ENCODE results near the gene CRLF2. TPM values are rescaled to one million over a fixed set of nuclear protein-coding genes. Genes with fewer than 3 reads are reported as not detected.
"Not testable (repeated sequence)": the region's sequence is repeated elsewhere in the genome, so short reads cannot be mapped to it uniquely, and the experiment has no call there.

Gene CRLF2
- total and polyA plus RNA-seq, 2 experiments from 2014 or later = not detected

DNA sequence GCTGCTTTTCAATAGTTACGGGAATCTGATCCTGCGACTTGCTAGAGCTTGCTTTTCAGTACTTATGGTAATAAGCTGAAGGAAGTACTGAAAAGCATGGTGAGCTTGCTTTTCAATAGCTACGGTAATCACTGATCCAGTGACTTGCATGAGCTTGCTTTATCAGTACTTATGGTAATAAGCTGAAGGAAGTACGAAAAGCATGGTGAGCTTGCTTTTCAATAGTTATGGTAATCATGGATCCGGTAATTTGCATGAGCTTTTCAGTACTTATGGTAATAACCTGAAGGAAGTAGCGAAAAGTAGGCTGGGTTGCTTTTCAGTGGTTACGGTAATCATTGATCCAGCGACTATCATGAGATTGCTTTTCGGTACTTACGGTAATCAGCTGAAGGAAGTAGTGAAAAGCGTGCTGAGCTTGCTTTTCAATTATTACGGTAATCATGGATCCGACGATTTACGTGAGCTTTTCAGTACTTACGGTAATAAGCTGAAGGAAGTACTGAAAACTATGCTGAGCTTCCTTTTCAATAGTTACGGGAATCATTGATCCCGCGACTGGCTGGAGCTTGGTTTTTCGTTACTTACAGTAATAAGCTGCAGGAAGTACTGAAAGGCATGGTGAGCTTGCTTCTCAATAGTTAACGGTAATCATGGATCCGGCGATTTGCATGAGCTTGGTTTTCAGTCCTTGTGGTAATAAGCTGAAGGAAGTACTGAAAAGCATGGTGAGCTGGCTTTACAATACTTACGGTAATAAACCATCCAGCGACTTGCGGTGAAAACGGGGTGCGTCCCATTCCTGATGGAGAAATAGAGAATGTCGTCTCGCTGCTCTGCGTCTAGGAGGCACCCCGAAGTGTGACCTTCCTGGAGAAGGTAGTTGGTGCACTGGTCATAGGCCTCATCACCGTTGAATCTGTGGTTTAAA is 6.5 kb downstream of the CRLF2 start:
- TF ChIP-seq, protein P1, sequence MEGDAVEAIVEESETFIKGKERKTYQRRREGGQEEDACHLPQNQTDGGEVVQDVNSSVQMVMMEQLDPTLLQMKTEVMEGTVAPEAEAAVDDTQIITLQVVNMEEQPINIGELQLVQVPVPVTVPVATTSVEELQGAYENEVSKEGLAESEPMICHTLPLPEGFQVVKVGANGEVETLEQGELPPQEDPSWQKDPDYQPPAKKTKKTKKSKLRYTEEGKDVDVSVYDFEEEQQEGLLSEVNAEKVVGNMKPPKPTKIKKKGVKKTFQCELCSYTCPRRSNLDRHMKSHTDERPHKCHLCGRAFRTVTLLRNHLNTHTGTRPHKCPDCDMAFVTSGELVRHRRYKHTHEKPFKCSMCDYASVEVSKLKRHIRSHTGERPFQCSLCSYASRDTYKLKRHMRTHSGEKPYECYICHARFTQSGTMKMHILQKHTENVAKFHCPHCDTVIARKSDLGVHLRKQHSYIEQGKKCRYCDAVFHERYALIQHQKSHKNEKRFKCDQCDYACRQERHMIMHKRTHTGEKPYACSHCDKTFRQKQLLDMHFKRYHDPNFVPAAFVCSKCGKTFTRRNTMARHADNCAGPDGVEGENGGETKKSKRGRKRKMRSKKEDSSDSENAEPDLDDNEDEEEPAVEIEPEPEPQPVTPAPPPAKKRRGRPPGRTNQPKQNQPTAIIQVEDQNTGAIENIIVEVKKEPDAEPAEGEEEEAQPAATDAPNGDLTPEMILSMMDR (IDR thresholded peaks at IDR 0.05; ENCODE audit: low read depth, low read length) = no peak
- Histone ChIP-seq H3K27me3 (no peaks in the 10 kb centered on the region), H3K4me1 (ENCODE audit: low read depth) (no peaks in the 10 kb centered on the region), H3K4me3 (peak overlapping the region; percentile 20), H3K9me3 (ENCODE audit: low read depth) (no peaks in the 10 kb centered on the region), H3K27ac (no peak overlapping the region), H3K36me3 (no peaks in the 10 kb centered on the region)
- DNase-seq (ENCODE audit: low read depth in 1 of 2, low spot score in 1 of 2) = peak; percentile 44 to 76

DNA sequence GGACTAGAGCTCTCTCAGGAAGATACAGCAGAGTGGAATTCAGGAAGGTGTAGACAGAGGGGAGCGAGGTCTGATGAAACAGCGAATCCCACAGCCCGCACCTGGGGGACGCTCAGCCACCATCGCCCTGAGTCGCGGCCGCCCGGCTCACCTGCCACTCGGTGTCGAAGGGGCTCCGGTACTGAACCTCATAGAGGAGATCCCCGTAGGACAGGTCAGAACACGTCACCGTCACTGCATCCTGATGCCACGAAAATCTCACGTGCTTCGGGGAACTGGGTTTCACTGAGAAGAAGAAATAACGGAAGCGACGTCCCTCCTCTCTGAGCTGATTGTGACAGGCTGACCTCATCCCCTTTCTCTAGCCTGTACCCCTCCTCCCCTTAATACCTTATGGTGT is 10.2 kb downstream of the CRLF2 start:
- TF ChIP-seq, protein P1 (IDR thresholded peaks at IDR 0.05; ENCODE audit: low read depth, low read length) = no peak
- Histone ChIP-seq H3K9me3 (ENCODE audit: low read depth) (peaks cover 5% of the 10 kb centered on the region), H3K36me3 (no peaks in the 10 kb centered on the region), H3K4me3 (no peak overlapping the region), H3K4me1 (ENCODE audit: low read depth) (no peaks in the 10 kb centered on the region), H3K27ac (no peak overlapping the region), H3K27me3 (no peaks in the 10 kb centered on the region)
- DNase-seq (ENCODE audit: low read depth in 1 of 2, low spot score in 1 of 2) = no peak

DNA sequence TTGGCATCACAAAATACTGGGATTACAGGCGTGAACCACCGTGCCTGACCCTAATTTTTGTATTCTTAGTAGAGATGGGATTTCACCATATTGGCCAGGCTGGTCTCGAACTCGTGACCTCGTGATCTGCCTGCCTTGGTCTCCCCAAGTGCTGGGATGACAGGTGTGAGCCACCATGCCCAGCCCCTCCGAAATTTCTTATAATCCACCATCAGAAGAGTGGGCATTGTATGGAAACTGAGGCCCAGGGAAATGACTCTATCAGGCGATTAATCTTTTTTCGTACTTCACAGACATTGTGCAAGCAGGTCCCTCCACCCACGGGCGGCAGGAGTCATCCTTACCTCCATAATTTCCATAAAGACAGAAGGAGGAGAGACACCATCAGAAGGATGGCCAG is 16.0 kb downstream of the CRLF2 start:
- Histone ChIP-seq H3K4me1 (ENCODE audit: low read depth) (no peaks in the 10 kb centered on the region), H3K27ac (no peak overlapping the region), H3K27me3 (no peaks in the 10 kb centered on the region), H3K9me3 (ENCODE audit: low read depth) (peaks cover 5% of the 10 kb centered on the region), H3K4me3 (no peak overlapping the region), H3K36me3 (no peaks in the 10 kb centered on the region)
- DNase-seq (ENCODE audit: low read depth in 1 of 2, low spot score in 1 of 2) = no peak
- TF ChIP-seq, protein P1 (IDR thresholded peaks at IDR 0.05; ENCODE audit: low read depth, low read length) = no peak

DNA sequence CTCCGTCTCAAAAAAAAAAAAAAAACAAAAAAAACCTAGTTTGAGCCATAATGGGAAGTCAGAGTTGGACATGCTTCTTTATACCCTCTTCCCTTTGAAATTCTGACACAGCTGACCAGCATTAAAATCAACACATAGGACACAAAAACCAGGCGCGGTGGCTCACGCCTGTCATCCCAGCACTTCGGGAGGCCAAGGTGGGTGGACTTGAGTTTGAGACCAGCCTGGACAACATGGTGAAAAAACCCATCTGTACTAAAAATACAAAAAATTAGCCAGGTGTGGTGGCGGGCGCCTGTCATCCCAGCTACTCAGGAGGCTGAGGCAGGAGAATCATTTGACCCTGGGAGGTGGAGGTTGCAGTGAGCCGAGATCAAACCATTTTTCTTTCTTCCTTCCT is 20.3 kb downstream of the CRLF2 start:
- not testable (repeated sequence) for H3K4me1 ChIP-seq (ENCODE audit: low read depth); H3K36me3 ChIP-seq; DNase-seq (ENCODE audit: low read depth in 1 of 2, low spot score in 1 of 2); H3K27me3 ChIP-seq; H3K4me3 ChIP-seq; H3K27ac ChIP-seq; H3K9me3 ChIP-seq (ENCODE audit: low read depth)

DNA sequence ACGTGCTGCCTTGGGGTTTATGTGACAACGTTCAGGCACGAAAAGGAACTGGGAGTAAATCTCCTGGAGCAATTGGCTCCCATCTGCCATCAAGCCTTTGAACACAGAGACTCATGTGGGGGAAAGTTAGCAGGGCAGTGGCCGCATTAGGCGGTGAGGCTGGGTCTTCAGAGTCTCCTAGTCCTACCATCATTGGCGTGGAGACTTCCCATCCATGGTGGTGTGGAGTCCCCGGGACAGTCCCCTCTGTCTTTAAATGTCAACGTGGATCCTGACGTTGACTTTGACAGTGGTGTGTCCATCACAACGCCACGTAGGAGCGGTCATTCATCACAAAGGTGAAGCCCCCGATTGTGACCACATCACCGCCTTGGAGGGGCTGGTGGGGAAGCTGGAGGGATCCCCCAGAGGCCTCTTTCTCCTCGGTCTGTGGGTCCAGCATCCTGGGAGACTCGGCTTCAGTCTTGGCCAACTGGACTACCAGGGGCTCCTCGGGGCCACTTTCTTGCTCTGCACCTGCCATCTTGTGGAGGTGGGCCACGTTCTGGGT is 21.8 kb downstream of the CRLF2 start:
- Histone ChIP-seq H3K36me3 (no peaks in the 10 kb centered on the region), H3K9me3 (ENCODE audit: low read depth) (no peaks in the 10 kb centered on the region), H3K27ac (no peak overlapping the region), H3K4me3 (no peak overlapping the region), H3K4me1 (ENCODE audit: low read depth) (no peaks in the 10 kb centered on the region), H3K27me3 (no peaks in the 10 kb centered on the region)
- TF ChIP-seq, protein P1 (IDR thresholded peaks at IDR 0.05; ENCODE audit: low read depth, low read length) = no peak
- no peak for DNase-seq (ENCODE audit: low read depth in 1 of 2, low spot score in 1 of 2)

DNA sequence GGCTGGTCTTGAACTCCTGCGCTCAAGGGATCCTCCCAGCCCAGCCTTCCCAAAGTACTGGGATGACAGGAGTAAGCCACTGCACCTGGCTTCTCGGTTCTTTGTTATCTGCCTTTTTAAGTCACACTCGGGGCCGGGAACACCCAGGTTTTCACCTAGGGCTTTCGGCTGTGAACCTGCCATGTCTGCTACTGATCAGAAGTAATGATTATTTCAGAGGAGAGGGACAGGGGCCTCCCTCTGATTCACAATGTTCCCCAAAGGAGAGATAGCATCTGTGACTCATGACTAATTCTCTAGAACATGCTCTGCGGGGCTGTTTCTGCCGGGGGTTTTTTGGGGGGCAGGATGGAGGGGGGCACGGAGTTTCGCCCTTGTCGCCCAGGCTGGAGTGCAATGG is 26.9 kb downstream of the CRLF2 start:
- Histone ChIP-seq H3K9me3 (ENCODE audit: low read depth) (no peaks in the 10 kb centered on the region), H3K36me3 (no peaks in the 10 kb centered on the region), H3K27ac (no peak overlapping the region), H3K4me3 (no peak overlapping the region), H3K27me3 (no peaks in the 10 kb centered on the region), H3K4me1 (ENCODE audit: low read depth) (no peaks in the 10 kb centered on the region)
- TF ChIP-seq, protein P1 (IDR thresholded peaks at IDR 0.05; ENCODE audit: low read depth, low read length) = no peak
- no peak for DNase-seq (ENCODE audit: low read depth in 1 of 2, low spot score in 1 of 2)
